GM21526 (cell line): Measurements from ENCODE around the gene ITPR2.
A peak's percentile ranks its signal among the peaks of the same experiment; 100 is the strongest.
"Not testable (repeated sequence)": the region's sequence is repeated elsewhere in the genome, so short reads cannot be mapped to it uniquely, and the experiment has no call there.

Experiments
- ATAC-seq: cut with Tn5 transposase; IDR thresholded peaks from one replicate; pipeline ENCODE4 v1.9.1; 2021; ENCODE audit warnings: moderate library complexity; ENCODE audit not compliant: unreplicated experiment, low FRiP score

Gene ITPR2

DNA sequence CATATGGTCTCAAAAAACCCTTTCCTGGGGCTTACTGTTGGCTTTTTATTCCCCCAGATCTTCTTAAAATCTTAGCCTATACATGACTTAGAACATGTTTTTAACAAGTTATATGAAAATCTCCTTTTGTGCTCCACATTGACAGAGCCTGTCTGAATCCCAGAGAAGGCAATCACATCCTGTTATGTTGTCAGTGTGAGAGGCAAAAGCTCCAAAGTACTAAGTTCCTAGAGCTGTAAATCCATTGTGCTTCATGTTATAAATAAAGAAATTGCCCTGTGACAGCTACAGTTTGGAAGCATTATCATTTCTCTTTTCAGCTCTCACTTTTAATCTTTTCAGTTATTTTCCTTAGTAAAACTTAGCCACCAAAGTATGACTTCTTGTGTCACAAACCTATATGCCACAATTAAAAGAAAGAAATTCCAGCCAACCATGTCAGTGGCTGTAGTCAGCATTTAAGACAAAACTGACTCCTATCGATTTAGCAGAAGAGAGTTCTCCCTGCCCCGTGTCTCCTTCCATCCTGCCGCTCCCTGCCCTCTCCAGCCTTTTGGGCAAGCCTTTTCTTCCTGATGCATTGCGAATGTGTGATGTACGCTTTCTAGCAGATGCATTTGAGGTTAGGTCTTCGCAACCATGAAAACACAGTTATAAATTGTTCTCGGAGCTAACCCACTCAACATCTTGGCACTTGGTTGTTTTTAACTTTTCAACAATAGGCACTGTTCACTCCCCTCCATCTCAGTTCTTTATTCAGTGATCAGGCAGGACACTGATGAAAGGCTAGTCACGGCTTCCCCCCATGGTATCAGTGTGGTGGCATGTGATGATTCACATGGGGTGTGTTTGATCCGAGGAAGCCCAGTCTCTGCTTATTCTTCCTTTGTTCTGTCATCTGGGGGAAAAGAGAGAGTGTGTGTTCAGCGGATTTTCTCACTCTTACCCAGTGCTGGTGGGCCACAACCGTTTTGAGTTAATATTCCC, 494.1 kb downstream of the ITPR2 start:
- no peak for ATAC-seq

DNA sequence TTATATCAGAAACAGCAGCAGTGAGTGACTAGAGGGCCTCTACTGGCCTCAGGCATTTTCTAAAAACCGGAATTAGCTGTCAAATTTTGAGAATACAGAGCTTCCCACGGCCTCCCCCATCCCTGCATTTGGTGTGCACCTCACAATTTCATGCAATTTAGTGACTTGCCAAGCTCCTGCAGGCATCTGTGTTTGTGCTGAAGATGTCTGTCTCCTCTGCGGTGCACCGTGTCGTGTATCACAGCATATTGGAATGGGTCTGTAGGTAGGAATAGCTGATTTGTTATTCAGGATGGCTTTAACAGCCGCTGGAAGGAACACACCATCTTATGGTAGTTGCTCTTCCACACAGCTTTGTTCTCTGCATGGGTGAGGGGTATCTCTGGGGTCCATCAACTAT, 497.3 kb downstream of the ITPR2 start:
- ATAC-seq, result no peak

DNA sequence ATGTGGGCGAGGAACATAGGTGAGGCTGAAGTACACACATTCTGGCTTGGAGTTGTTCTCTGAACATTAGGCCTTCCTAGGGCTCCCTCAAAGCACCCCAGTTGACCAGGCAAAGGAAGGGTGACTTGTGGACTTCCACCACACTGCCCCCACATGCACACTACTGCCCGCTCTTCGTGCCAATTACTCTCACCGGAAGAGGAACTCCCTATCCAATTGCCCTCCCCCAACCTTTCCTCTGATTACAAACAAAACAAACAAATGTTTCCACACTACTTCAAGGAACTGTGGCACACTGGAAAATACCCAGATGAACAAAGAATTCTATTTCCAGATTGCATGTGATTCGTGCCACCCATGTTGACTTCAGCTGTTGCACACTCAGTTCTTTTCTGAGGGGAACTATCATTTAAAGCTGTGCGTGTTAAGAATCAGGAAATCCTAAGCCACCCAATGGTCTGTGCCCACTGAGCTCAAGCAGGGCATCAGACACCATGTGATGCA, 498.3 kb downstream of the ITPR2 start:
- no peak for ATAC-seq

DNA sequence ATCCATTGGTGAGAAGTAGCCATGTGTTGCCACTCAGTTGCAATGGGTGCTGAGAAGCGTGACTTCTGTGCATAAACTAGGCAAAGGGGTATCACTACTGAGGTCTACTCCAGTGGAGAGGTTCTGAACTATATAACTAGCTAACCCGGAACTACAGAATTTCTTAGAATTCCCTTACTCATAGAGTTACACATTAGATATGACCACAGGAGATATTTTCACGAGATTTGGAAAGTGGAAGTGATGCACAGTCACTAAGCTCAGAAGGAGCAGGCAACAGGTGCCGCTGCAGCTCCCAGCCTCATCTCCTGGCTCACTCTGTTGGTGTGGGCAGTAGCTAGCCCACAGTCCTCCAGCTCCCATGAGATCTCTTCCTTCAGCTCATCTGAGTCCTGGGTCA, 501.0 kb downstream of the ITPR2 start:
- ATAC-seq, result peak; percentile 62

DNA sequence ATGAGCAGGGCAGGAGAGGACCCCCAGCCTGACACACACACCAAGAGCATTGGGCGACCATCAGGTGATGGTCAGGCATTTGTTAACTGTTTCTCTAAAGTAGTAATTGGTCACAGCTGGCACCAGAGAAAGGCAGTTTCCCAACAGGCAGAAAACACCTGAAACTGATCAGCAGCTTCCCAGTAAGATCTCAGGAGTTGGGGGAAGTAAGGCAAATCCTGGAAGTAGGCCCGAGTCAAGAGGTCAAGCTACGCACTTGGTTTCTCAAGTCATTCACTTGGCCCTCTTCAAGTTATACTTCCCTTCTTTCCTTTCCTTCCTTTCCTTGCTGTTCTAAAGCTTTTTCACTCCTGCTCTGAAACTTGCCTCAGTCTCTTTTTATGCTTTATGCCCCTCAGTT, 501.9 kb downstream of the ITPR2 start:
- no peak for ATAC-seq

DNA sequence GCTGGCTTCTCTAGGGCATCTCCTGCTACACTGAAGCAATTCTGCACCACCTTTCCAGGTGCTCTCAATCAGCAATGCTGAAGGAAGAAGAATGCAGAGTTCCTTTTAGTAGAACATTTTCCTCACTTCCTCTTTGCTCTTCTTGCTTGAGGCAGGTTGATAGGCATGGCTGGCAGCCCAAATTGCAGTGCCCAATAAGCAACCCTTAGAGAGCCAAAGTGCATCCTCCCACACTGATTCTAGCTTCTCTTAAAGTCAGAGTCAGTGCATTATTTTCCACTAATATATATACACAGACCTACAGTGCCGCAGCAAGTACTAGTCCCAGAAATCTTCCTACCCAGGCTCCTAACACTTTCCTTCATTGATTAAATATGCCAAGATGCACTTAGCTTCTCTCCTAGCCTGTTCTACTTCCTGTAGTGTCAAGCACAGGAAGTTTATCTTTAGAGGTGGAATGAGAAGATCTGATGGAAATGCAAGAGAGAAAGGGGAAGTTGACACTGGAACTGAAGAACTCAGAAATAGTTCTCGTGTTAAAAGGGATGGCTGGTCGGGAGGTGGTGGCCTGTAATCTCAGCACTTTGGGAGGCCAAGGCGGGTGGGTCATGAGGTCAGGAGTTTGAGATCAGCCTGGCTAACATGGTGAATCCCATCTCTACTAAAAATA, 504.9 kb downstream of the ITPR2 start:
- no peak for ATAC-seq

DNA sequence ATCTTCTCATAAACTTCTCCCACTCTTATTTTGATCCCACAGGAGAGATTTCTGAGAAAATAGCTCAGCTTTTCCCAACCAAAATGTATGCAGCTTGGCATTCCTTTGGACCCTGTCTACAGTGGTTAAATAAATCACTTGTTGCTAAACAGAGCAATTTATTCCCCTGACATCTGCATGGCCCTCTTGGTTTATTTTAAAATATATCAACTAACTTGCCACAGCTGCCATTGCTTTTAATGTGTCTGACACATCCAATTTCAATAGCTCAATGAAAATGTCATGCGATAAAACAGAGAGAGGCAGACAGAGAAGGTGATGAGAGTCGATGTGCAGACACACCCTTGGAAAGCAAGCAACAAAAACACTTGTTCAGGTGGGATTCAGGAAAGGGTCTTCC, 509.3 kb downstream of the ITPR2 start:
- no peak for ATAC-seq

DNA sequence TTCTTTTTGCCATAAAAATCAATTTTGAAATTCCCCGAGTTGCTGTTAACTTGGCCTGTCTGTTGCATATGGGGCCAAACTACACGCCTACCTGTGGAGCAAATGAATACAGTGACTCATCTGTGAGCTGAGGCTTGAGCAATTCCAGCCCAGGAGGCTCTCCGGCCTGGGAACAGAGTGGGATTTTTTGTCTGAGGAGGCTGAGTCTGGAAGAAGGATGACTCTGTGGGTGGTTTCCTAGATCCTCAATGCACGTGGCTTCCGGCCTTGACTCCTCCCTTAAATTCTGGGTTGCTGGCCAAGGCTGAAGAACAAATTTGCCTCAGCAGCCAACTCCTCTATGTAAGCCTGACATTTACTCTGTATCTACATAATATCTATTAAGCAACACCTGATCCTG, 513.5 kb downstream of the ITPR2 start:
- no peak for ATAC-seq

DNA sequence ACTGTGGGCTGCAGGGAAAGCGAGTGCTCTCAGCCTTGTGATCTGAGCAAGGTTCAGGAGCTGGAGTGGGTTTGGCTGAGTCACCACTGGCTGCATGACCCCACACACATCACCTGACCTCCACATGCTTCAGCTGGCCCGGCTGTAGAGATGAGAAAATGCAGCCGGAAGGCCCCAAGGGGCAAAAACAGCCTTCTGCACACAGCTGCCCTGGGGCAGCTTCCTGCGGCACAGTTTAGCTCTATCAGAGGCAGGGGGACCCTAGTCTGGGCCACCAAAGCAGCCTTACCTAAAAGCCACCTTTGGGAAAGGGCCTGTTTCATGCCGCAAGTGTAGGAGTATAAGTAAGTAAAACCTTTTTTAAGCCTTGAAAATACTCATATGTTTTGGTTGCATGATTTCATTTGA, 514.3 kb downstream of the ITPR2 start:
- ATAC-seq, result peak; percentile 80

DNA sequence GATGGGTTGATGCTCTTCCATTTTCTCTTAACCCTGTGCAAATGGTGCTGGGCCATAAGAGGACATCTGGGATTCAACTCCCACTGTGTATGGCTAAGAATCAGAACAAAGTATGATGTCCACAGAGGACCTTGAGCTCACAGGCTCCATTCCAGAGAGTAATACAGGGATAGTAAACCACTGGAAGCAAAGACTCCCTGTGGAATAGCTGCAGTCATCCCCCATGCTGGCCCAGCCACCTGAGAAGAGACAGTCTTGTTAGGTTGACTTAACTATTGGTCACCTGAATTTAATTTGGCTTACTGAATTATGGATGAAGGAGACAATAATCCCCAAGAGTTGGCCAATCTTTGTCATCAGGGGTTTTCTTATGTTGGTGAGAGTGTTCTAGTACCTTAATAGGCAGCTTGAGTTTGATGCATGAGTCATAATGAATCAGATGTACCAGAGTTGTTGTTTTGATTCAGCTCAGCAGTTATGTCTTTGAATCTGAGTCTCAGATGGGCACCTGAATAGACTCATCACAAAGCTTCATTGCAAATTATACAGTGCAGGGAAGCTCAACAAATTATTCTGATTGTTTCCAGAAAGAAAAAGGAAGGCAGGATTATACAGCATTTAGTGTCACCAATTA, 514.9 kb downstream of the ITPR2 start:
- ATAC-seq, result peak; percentile 47

DNA sequence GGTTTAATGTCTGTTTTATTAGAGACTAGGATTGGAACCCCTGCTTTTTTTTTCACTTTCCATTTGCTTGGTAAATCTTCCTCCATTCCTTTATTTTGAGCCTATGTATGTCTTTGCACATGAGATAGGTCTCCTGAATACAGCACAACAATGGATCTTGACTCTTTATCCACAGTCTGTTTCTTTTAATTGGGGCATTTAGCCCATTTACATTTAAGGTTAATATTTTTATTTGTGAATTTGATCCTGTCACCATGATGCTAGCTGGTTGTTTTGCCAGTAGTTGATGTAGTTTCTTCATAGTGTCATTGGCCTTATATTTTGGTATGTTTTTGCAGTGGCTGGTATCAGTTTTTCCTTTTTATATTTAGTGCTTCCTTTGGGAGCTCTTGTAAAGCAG, 518.9 kb downstream of the ITPR2 start:
- ATAC-seq, result not testable (repeated sequence)

DNA sequence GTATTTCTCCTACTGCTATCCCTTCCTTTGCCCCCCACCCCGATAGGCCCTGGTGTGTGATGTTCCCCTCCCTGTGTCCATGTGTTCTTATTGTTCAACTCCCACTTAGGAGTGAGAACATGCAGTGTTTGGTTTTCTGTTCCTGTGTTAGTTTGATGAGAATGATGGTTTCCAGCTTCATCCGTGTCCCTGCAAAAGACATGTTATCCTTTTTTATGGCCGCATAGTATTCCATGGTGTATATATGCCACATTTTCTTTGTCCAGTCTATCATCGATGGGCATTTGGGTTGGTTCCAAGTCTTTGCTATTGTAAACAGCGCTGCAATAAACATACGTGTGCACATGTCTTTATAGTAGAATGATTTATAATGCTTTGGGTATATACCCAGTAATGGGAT, 522.5 kb downstream of the ITPR2 start:
- not testable (repeated sequence) for ATAC-seq

DNA sequence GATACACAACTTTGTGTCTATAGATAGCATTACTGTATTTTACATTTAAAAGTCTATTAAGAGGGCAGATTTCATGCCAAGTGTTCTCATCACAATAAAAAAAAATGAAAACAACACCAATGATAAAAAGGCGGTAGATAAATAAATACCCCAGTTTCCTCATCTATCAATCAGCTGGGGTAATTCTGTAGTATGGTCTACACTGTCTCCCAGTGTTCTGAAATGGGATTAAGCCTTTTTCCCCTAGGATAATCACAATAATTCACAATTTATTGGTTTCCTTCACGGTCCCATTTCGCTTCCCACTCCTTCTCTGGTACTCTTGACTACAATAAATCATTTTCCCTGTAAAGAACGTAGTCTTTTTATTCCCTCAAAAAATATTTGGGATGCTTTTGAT, 523.4 kb downstream of the ITPR2 start:
- ATAC-seq, result no peak

DNA sequence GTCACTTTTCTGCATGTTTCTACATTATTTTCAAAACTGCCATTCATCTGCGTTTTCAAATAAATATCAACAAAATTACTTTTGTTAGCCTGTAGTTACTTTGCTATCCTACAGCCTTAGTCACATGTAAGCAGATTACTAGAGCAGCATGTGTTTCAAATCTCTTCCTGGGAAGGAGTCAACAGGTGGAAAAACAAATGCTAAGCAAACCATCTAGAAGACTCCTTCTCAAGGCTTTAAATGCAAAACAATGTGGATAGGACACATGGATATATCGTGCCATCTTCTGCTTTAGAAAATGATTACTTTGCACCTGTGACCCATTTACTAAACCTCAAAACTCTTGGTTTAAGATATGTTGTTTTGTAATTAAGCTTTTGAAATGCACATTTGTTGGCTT, 528.7 kb downstream of the ITPR2 start:
- ATAC-seq, result no peak

DNA sequence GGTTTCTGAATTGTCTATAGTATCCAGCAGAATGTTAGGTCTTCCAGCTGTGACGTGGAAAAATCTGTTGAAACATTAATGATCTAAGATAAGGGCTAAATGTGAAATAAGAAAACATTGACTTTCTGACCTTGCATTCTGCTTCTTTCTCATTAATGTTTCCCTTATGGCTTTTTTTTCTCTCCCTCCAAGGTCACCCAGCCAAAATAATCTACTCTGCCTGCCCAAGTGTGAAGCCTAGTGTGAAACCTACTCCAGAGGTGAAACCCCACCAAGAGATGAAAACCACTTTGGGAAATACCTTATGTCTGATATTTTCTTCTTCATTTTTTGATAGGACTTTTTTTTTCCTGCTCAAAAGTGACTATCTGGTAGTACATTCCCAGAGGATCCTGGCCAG, 529.6 kb downstream of the ITPR2 start:
- no peak for ATAC-seq

DNA sequence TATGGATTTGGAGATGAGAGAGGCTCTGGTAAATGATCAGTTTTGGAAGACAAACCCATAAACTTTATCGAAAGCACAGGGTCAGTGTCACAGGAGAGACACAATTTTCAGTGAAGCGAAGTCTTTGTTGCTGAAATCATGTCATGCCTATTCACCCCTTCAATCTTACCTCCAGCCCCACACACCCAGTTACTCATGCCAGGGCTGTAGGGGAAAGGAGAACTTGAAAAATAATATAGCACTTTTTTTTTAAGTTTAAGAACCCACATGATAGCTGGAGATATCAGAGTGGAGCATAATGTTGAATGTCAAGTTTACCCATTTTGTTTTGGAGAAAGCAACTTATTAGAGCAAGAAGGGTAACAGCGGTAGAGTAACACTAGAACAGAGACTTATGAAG, 530.2 kb downstream of the ITPR2 start:
- no peak for ATAC-seq

DNA sequence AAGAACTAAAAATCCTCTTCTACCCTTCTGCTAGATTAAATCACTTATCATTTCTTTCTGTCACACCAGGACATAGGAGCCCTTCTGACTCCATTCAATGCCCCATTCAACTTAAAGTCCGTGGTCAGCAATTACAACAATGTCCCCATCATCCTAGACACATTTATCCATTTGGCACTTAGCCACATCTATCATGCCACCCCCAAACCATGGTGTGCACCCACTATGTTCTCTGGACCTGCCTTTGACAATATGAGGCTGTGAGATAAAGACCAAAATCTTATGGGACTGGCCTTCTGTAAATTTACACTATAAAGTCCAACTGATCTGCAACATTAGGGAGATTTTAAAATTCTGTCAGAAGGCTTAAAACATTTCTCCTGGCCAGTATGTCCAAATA, 533.2 kb downstream of the ITPR2 start:
- ATAC-seq, result no peak

DNA sequence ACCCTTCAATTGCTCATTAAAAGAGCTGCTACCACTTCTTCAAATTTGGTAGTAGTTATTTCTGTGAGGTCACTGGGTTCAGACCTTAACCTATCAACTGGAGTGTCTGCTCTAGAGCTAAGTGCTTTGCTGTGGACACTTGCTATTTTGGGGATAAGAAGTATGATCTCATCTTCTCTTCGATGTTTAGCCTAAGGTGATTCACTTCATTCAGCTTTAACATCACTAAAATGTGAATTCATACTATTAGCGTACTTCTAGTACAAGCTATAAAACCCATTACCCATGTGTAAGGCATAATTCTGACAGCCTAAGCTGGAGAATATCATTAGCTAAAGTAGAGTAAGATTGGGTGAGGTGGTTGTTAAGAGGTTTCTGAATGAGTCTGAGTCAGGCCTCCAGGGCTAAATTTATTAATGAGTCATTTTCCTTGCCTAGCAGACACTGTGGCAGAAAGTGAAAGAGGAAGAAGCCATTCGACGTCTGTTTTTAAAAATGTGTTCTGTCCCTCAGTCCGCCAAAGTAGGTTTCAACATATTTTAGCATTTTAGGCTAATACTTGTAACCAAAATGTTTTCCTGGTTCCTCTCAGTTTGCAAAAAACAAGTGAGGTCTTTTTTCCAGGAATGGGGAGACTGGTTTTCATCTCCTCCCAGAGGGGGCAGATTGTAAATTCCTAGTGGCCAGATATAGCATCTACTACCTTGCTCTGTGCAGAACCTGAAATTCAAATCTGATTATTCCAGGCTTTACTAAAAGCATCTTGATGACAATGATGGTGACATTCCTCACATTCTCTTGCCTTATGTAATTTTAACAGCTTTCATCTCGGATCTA, 534.0 kb downstream of the ITPR2 start:
- ATAC-seq, result peak; percentile 99

DNA sequence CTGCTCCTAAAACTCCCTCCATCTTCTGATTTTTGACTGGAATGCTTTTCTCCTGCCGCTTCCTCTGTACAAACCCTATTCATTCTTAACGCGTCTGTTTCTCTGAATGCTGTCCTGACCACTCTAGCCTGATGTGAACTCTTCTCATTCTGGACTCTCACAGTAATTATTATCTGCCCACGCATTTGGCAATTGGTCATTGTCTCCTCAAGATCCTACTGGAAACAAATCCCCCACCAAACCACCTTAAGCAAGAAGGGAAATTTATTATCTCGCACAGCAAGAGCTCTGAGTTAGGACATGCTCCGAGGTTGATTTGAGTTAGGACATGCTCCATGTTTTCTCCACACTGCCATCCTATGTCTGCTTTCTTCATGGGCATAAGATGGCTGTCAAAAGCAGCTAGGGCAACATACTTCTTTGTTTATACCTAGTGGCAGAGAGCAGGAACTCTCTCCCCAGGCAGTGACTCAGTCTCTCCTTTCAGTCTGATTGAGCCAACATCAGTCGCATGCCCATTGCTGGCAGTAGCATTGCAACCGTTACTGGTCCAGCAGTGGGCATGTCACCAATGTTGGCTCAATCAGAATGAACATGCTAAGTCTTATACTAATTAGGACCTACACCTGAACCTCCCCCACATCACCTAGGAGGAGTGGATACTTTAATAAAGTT, 535.5 kb downstream of the ITPR2 start:
- no peak for ATAC-seq

DNA sequence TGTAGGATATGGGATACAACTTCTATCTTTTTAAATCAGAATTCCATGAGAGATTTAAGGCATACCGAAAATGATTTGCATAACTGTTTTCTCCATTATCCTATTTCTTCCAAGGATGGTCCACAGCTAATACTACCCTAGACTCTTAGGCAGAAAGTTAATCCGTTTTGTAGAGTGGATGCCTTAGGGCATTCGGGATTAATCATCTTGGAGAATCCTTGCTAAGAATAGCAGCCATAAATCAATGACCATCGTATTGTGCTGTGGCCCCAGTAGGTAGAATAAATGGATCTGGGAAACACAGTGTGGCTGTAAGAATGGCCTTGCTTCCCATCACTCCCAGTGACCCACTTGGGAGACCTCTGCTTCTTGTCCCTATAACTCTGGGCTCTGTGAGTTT, 538.0 kb downstream of the ITPR2 start:
- ATAC-seq, result no peak
